Measurements from ENCODE around the gene CYLD. TPM values are rescaled to one million over a fixed set of nuclear protein-coding genes. Genes with fewer than 3 reads are reported as not detected.

The CYLD gene
- polyA plus RNA-seq, 1 experiment, result 27.8 TPM

DNA sequence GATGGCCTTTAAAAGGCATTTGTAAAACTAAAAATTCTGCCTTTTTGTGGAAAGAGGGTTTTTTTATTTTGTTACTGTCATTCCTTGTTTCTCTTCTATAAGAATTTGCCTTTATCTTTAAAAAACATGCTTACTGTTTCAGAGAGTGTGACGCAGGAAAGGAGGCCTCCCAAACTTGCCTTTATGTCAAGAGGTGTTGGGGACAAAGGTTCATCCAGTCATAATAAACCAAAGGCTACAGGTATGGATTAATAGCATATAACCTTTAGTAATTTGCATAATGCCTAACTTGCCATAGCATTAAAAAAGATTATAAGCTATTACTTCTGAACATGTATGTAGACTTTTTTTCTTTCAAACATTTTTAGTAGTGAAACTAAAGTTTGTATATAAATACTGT lies 34.2 kb downstream of the CYLD start:
- Histone ChIP-seq H3K27me3 (ENCODE audit: control insufficient read depth, insufficient read depth, low read length) (no peaks in the 10 kb centered on the region), H3K9me3 (ENCODE audit: control insufficient read depth, insufficient read depth, low read length) (no peaks in the 10 kb centered on the region), H3K27ac (ENCODE audit: low read depth, low read length) (no peak overlapping the region), H3K4me3 (ENCODE audit: low read depth, low read length) (no peak overlapping the region)
- TF ChIP-seq, protein P1, sequence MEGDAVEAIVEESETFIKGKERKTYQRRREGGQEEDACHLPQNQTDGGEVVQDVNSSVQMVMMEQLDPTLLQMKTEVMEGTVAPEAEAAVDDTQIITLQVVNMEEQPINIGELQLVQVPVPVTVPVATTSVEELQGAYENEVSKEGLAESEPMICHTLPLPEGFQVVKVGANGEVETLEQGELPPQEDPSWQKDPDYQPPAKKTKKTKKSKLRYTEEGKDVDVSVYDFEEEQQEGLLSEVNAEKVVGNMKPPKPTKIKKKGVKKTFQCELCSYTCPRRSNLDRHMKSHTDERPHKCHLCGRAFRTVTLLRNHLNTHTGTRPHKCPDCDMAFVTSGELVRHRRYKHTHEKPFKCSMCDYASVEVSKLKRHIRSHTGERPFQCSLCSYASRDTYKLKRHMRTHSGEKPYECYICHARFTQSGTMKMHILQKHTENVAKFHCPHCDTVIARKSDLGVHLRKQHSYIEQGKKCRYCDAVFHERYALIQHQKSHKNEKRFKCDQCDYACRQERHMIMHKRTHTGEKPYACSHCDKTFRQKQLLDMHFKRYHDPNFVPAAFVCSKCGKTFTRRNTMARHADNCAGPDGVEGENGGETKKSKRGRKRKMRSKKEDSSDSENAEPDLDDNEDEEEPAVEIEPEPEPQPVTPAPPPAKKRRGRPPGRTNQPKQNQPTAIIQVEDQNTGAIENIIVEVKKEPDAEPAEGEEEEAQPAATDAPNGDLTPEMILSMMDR (IDR thresholded peaks at IDR 0.05; ENCODE audit: low read depth, low read length), result no peak
- ChIA-PET CTCF (interaction anchor here (0.6 to 6.6 kb wide), 3 partner anchors 27 to 111 kb away, joined by 3 to 91 read pairs (median 11); no protein-coding TSS in a partner anchor), POLR2A (no interaction called here)
- DNase-seq (ENCODE audit: low read depth, low spot score), result no peak

DNA sequence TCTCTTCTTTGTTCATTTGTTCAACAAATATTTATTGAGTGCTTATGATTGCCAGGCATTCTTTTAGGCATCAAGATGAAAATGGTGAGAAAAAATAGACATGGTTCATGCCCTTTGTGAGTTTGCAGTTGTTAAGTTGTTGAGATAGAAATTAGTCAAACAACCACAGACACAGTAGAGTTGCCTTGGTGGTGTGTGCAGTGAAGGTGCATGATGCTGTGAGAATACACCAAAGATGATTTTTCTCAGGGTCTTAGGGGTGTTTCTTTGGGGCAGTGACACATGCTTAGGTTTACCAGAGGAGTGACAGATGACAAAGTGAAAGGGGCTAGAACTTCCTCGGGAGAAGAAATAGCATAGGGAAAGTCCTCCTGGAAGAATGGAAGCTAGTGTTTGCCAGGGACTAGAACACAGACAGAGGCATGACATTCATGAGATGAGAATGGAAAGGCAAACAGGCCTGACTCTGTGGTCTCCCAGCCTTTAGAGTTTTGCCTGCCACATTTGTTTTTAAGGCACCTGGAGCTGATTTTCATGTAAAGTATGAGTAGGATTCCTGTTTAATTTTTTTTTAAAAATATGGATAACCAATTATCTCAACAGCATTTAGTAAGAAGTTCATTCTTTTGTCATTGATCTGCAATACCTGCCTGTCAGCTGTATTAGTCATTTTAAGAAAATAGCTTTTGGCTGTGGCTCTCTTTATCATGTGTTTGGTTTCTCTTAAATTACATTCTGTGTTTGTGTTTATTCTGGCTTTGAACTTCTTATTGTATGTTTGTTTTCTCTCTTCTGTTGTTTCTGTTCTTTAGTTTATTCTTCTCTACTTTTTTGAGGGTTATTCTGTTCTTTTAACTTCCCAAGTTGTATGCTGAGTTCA lies 36.6 kb downstream of the CYLD start:
- no peak for DNase-seq (ENCODE audit: low read depth, low spot score)
- ChIA-PET POLR2A (no interaction called here), CTCF (interaction anchor here (6.6 kb wide), 1 partner anchor 28 kb away, joined by 91 read pairs; no protein-coding TSS in a partner anchor)
- TF ChIP-seq, protein P1 (IDR thresholded peaks at IDR 0.05; ENCODE audit: low read depth, low read length), result no peak
- no peaks in the 10 kb centered on the region for H3K9me3 ChIP-seq (ENCODE audit: control insufficient read depth, insufficient read depth, low read length)
- H3K4me3 ChIP-seq (ENCODE audit: low read depth, low read length), result no peak overlapping the region
- H3K27ac ChIP-seq (ENCODE audit: low read depth, low read length), result no peak overlapping the region
- no peaks in the 10 kb centered on the region for H3K27me3 ChIP-seq (ENCODE audit: control insufficient read depth, insufficient read depth, low read length)

DNA sequence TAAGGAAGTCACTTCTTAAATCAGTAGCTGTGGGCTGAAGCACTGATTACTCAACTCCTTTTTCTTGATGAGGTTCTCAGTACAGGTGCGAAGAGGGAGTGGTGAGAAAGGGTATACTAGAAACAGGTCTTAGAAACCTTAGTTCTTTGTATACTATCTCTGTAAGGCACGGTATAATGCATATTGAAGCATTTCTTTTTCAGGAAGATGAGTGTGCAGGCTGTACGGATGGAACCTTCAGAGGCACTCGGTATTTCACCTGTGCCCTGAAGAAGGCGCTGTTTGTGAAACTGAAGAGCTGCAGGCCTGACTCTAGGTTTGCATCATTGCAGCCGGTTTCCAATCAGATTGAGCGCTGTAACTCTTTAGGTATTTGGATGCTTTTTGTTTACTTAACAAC lies 39.2 kb downstream of the CYLD start:
- Histone ChIP-seq H3K27ac (ENCODE audit: low read depth, low read length) (no peak overlapping the region), H3K4me3 (ENCODE audit: low read depth, low read length) (no peak overlapping the region), H3K27me3 (ENCODE audit: control insufficient read depth, insufficient read depth, low read length) (no peaks in the 10 kb centered on the region), H3K9me3 (ENCODE audit: control insufficient read depth, insufficient read depth, low read length) (no peaks in the 10 kb centered on the region)
- ChIA-PET CTCF (interaction anchor here (0.8 to 6.6 kb wide), 2 partner anchors 25 to 187 kb away, joined by 3 to 91 read pairs; no protein-coding TSS in a partner anchor), POLR2A (no interaction called here)
- no peak for DNase-seq (ENCODE audit: low read depth, low spot score)
- TF ChIP-seq, protein P1 (IDR thresholded peaks at IDR 0.05; ENCODE audit: low read depth, low read length), result 0 out of 2 replicates have a peak, but pooled peaks have one; percentile 10

- Histone ChIP-seq H3K9me3 (ENCODE audit: control insufficient read depth, insufficient read depth, low read length) (no peaks in the 10 kb centered on the region), H3K4me3 (ENCODE audit: low read depth, low read length) (no peak overlapping the region), H3K27ac (ENCODE audit: low read depth, low read length) (no peak overlapping the region), H3K27me3 (ENCODE audit: control insufficient read depth, insufficient read depth, low read length) (no peaks in the 10 kb centered on the region)
- ChIA-PET POLR2A (no interaction called here), CTCF (interaction anchor here (0.8 to 6.6 kb wide), 2 partner anchors 25 to 188 kb away, joined by 3 to 91 read pairs; no protein-coding TSS in a partner anchor)
- DNase-seq (ENCODE audit: low read depth, low spot score), result no peak
- TF ChIP-seq, protein P1 (IDR thresholded peaks at IDR 0.05; ENCODE audit: low read depth, low read length), result no peak
Observed at GRCh38 chr16:50781518-50781917, 39.6 kb downstream of the CYLD start.

DNA sequence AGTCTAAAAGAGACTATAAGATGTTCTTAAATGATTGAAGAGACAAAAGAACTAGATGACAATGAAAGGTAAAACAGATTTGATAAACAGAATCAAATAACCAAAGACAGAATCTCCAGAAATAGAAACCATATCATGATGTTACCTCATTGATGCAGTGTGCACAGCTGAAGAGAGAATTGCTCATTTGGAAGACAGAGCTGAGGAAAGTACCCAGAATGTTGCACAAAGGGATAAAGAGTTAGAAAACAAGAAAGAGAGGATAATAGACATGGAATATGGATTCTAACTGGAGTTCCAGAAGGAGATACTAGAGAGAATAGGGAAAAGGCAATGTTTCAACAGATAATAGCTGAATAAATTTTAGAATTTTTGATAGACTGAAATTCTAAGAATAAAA lies 47.9 kb downstream of the CYLD start:
- no peak for DNase-seq (ENCODE audit: low read depth, low spot score)
- H3K4me3 ChIP-seq (ENCODE audit: low read depth, low read length), result no peak overlapping the region
- H3K9me3 ChIP-seq (ENCODE audit: control insufficient read depth, insufficient read depth, low read length), result no peaks in the 10 kb centered on the region; the same call in 1 of the 2 replicates
- no peak overlapping the region for H3K27ac ChIP-seq (ENCODE audit: low read depth, low read length)
- ChIA-PET CTCF (interaction anchor here (6.7 kb wide), 1 partner anchor 16 kb away, joined by 102 read pairs; no protein-coding TSS in a partner anchor), POLR2A (no interaction called here)
- TF ChIP-seq, protein P1 (IDR thresholded peaks at IDR 0.05; ENCODE audit: low read depth, low read length), result no peak
- H3K27me3 ChIP-seq (ENCODE audit: control insufficient read depth, insufficient read depth, low read length), result no peaks in the 10 kb centered on the region

Measured in AG04450 (cell line).